ENCODE results near the gene RHBDD2.
"Not testable (repeated sequence)": the region's sequence is repeated elsewhere in the genome, so short reads cannot be mapped to it uniquely, and the experiment has no call there.

Gene RHBDD2

DNA sequence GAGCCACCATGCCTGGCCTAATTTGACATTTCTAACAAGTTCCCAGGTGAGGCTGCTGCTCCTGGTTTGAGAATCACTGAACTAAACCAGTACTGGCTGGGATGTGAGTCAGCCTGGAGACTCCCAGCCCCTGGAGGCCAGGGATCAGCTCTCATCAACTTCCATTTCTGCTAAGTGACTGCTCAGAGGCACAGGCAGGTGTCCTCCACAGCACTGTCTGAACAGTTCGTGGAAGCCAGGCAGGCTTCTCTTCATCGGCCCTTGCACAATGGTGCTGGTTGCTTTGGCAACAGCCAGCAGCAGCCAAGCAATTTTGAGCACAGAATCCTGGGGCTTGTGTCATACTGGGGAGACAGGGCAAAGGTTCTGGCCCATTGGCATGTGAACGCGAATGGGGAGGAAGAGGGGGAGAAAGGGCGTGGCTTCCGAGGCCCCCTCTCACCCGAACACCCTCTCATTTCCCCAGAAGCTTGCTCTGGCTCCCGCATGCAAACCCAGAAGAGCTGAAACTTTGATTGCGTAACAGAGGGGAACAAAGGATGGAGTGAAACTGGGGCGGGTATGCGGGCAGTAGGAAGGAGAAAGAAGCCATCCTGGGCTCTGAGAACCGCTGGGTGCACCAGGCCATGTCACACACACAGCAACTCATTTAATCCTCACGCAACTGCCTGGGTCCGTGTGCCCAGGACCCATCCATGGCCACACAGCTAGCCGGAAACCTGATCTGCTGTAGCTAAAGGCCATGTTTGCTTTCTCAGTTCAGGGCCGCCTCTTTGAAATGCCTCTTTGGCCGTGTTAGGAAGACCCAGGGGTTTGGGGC is 27.2 kb downstream of the RHBDD2 start:
- Histone ChIP-seq H3K9ac (ENCODE audit: low read length) (peak overlapping the region; percentile 63), H3K23ac (ENCODE audit: low read length in 2 of 2) (peak overlapping the region in 1 of 2 experiments; percentile 41), H2AK5ac (ENCODE audit: low read length, severe bottlenecking) (no peak overlapping the region), H3K27ac (ENCODE audit: low read length, poor library complexity, severe bottlenecking) (no peak overlapping the region), H3K36me3 (ENCODE audit: control insufficient read depth in 1 of 2, insufficient read depth in 2 of 2, low read depth in 1 of 2, low read length in 2 of 2) (no peaks in the 10 kb centered on the region), H3K4me2 (ENCODE audit: low read length, poor library complexity, severe bottlenecking) (no peak overlapping the region), H3K4ac (ENCODE audit: low read depth in 1 of 2, low read length in 2 of 2) (no peak overlapping the region), H3K27me3 (ENCODE audit: control insufficient read depth in 1 of 2, insufficient read depth in 1 of 2, low read length in 2 of 2) (no peaks in the 10 kb centered on the region), H2BK5ac (ENCODE audit: low read depth, low read length, poor library complexity, severe bottlenecking) (no peak overlapping the region), H2BK15ac (ENCODE audit: low read depth, poor library complexity, severe bottlenecking) (no peak overlapping the region), H3K4me1 (ENCODE audit: control insufficient read depth, insufficient read depth, low read depth, low read length) (peaks cover 7% of the 10 kb centered on the region), H2AFZ (ENCODE audit: low read depth, low read length) (peak overlapping the region; percentile 18), H2BK12ac (ENCODE audit: low read length in 2 of 2) (peak overlapping the region in 1 of 2 experiments; percentile 24), H3K14ac (ENCODE audit: low read length in 2 of 2) (peak overlapping the region in 1 of 2 experiments; percentile 83), H2BK120ac (ENCODE audit: low read depth, low read length) (no peak overlapping the region), H4K91ac (ENCODE audit: low read length) (no peak overlapping the region), H4K8ac (ENCODE audit: low read length) (peak overlapping the region; percentile 29), H3K18ac (ENCODE audit: low read depth in 1 of 2, low read length in 2 of 2) (peak overlapping the region in 1 of 2 experiments; percentile 1), H3K79me1 (replicated peaks; ENCODE audit: low read length, poor library complexity, severe bottlenecking) (no peaks in the 10 kb centered on the region), H3K4me3 (ENCODE audit: insufficient read depth in 1 of 2, low read depth in 1 of 2, low read length in 2 of 2) (peak overlapping the region in 1 of 2 experiments; percentile 3), H3K9me3 (ENCODE audit: control insufficient read depth, low read length) (no peaks in the 10 kb centered on the region)
- WGBS = 70% methylated on average over 12 of the region's 17 CpGs
- DNase-seq = peak; percentile 84

DNA sequence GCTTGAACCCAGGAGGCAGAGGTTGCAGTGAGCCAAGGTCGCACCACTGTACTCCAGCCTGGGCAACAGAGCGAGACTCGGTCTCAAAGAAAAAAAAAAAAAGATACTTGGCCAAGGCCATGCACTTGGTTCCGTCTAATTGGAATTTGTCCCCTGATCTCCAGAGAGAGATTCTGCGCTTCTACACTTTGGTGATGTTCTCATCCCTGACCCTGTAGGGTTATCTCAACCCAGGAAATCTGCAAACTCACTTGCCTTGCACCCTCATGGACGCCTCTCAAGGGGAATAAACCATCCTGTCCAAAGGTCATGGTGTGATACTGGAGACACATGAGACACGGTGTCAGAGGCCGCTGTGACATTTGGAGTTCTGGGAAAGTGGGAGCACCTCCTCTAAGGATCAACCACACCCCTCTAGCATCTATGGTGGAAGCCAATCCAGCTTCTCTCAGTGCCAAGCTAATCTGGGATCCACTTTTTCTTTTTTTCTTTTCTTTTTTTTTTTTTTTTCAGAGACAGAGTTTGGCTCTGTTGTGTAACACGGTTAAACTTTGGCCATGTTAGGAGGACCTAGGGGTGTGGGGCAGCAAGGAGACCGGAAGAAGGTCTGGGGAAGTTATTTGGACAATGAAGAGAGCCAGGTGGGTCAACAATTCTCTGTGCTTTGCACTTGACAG is 28.3 kb downstream of the RHBDD2 start:
- Histone ChIP-seq H3K18ac (ENCODE audit: low read depth in 1 of 2, low read length in 2 of 2) (no peak overlapping the region), H2BK120ac (ENCODE audit: low read depth, low read length) (no peak overlapping the region), H3K27me3 (ENCODE audit: control insufficient read depth in 1 of 2, insufficient read depth in 1 of 2, low read length in 2 of 2) (no peaks in the 10 kb centered on the region), H3K4me1 (ENCODE audit: control insufficient read depth, insufficient read depth, low read depth, low read length) (peaks cover 7% of the 10 kb centered on the region), H2BK15ac (ENCODE audit: low read depth, poor library complexity, severe bottlenecking) (no peak overlapping the region), H4K91ac (ENCODE audit: low read length) (no peak overlapping the region), H3K4me2 (ENCODE audit: low read length, poor library complexity, severe bottlenecking) (no peak overlapping the region), H3K14ac (ENCODE audit: low read length in 2 of 2) (no peak overlapping the region), H3K4me3 (ENCODE audit: insufficient read depth in 1 of 2, low read depth in 1 of 2, low read length in 2 of 2) (no peak overlapping the region), H4K8ac (ENCODE audit: low read length) (no peak overlapping the region), H2AK5ac (ENCODE audit: low read length, severe bottlenecking) (no peak overlapping the region), H2BK12ac (ENCODE audit: low read length in 2 of 2) (no peak overlapping the region), H2AFZ (ENCODE audit: low read depth, low read length) (no peak overlapping the region), H3K23ac (ENCODE audit: low read length in 2 of 2) (no peak overlapping the region), H3K9ac (ENCODE audit: low read length) (no peak overlapping the region), H3K9me3 (ENCODE audit: control insufficient read depth, low read length) (no peaks in the 10 kb centered on the region), H3K79me1 (replicated peaks; ENCODE audit: low read length, poor library complexity, severe bottlenecking) (no peaks in the 10 kb centered on the region), H3K36me3 (ENCODE audit: control insufficient read depth in 1 of 2, insufficient read depth in 2 of 2, low read depth in 1 of 2, low read length in 2 of 2) (no peaks in the 10 kb centered on the region), H3K4ac (ENCODE audit: low read depth in 1 of 2, low read length in 2 of 2) (no peak overlapping the region), H2BK5ac (ENCODE audit: low read depth, low read length, poor library complexity, severe bottlenecking) (no peak overlapping the region), H3K27ac (ENCODE audit: low read length, poor library complexity, severe bottlenecking) (no peak overlapping the region)
- 95% methylated on average over 8 of the region's 10 CpGs for WGBS
- no peak for DNase-seq

DNA sequence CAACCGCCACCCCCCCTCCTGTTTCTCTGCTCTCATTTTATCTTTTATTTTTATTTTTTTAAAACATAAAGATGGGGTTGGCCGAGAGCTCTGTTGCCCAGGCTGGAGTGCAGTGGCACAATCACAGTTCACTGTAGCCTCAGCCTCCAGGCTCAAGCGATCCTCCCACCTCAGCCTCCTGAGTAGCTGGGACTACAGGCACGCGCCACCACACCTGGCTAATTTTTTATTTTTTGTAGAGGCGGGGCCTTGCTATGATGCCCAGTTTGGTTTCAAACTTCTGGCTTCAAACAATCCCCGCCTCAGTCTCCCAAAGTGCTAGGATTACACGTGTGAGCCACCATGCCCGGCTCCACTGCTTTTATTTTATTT is 28.8 kb downstream of the RHBDD2 start:
- not testable (repeated sequence) for H3K23ac ChIP-seq (ENCODE audit: low read length in 2 of 2); H3K4me3 ChIP-seq (ENCODE audit: insufficient read depth in 1 of 2, low read depth in 1 of 2, low read length in 2 of 2); H3K4me2 ChIP-seq (ENCODE audit: low read length, poor library complexity, severe bottlenecking); H3K27me3 ChIP-seq (ENCODE audit: control insufficient read depth in 1 of 2, insufficient read depth in 1 of 2, low read length in 2 of 2); H2BK120ac ChIP-seq (ENCODE audit: low read depth, low read length); H2BK15ac ChIP-seq (ENCODE audit: low read depth, poor library complexity, severe bottlenecking); H4K8ac ChIP-seq (ENCODE audit: low read length); H2BK12ac ChIP-seq (ENCODE audit: low read length in 2 of 2); H3K27ac ChIP-seq (ENCODE audit: low read length, poor library complexity, severe bottlenecking); H3K14ac ChIP-seq (ENCODE audit: low read length in 2 of 2); H2AK5ac ChIP-seq (ENCODE audit: low read length, severe bottlenecking); H3K18ac ChIP-seq (ENCODE audit: low read depth in 1 of 2, low read length in 2 of 2); H3K79me1 ChIP-seq (replicated peaks; ENCODE audit: low read length, poor library complexity, severe bottlenecking); H3K9me3 ChIP-seq (ENCODE audit: control insufficient read depth, low read length); DNase-seq; H2AFZ ChIP-seq (ENCODE audit: low read depth, low read length); H3K4ac ChIP-seq (ENCODE audit: low read depth in 1 of 2, low read length in 2 of 2); H3K36me3 ChIP-seq (ENCODE audit: control insufficient read depth in 1 of 2, insufficient read depth in 2 of 2, low read depth in 1 of 2, low read length in 2 of 2); H3K9ac ChIP-seq (ENCODE audit: low read length); H2BK5ac ChIP-seq (ENCODE audit: low read depth, low read length, poor library complexity, severe bottlenecking); H4K91ac ChIP-seq (ENCODE audit: low read length); H3K4me1 ChIP-seq (ENCODE audit: control insufficient read depth, insufficient read depth, low read depth, low read length)
- WGBS = 97% methylated on average over 6 of the region's 9 CpGs

DNA sequence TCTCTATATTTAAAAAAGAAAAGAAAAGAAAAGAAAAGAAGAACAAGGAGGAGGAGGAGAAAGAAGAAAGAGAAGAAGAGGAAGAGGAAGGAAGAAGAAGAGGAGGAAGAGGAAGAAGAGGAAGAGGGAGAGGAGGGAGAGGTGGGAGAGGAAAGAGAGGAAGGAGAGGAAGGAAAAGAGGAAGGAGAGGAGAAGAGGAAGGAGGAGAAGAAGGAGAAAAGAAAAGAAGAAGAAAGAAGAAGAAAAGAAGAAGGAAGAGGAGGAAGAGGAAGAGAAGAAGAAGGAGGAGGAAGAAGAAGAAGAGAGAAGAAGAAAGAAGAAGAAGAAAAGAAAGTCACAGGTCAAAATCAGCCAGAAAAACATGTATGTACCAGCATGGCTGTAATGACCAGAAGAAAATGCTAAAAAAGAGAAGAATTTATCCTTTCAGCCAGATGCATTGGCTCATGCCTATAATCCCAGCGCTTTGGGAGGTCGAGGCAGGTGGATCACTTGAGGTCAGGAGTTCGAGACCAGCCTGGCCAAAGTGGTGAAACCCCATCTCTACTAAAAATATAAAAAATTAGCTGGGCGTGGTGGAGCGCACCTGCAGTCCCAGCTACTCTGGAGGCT is 30.8 kb downstream of the RHBDD2 start:
- H3K79me1 ChIP-seq (replicated peaks; ENCODE audit: low read length, poor library complexity, severe bottlenecking) = peaks cover 5% of the 10 kb centered on the region
- H2AFZ ChIP-seq (ENCODE audit: low read depth, low read length) = no peak overlapping the region
- H3K9me3 ChIP-seq (ENCODE audit: control insufficient read depth, low read length) = no peaks in the 10 kb centered on the region
- no peak overlapping the region for H2BK15ac ChIP-seq (ENCODE audit: low read depth, poor library complexity, severe bottlenecking)
- no peak overlapping the region for H3K23ac ChIP-seq (ENCODE audit: low read length in 2 of 2)
- no peak for DNase-seq
- H2BK12ac ChIP-seq (ENCODE audit: low read length in 2 of 2) = no peak overlapping the region
- no peak overlapping the region for H3K4me2 ChIP-seq (ENCODE audit: low read length, poor library complexity, severe bottlenecking)
- H3K9ac ChIP-seq (ENCODE audit: low read length) = no peak overlapping the region
- H4K8ac ChIP-seq (ENCODE audit: low read length) = no peak overlapping the region
- H3K27me3 ChIP-seq (ENCODE audit: control insufficient read depth in 1 of 2, insufficient read depth in 1 of 2, low read length in 2 of 2) = no peaks in the 10 kb centered on the region
- H3K4ac ChIP-seq (ENCODE audit: low read depth in 1 of 2, low read length in 2 of 2) = no peak overlapping the region
- no peak overlapping the region for H3K27ac ChIP-seq (ENCODE audit: low read length, poor library complexity, severe bottlenecking)
- no peaks in the 10 kb centered on the region for H3K36me3 ChIP-seq (ENCODE audit: control insufficient read depth in 1 of 2, insufficient read depth in 2 of 2, low read depth in 1 of 2, low read length in 2 of 2)
- H3K18ac ChIP-seq (ENCODE audit: low read depth in 1 of 2, low read length in 2 of 2) = no peak overlapping the region
- H3K4me1 ChIP-seq (ENCODE audit: control insufficient read depth, insufficient read depth, low read depth, low read length) = peaks cover 13% of the 10 kb centered on the region
- no peak overlapping the region for H3K14ac ChIP-seq (ENCODE audit: low read length in 2 of 2)
- no peak overlapping the region for H4K91ac ChIP-seq (ENCODE audit: low read length)
- no peak overlapping the region for H2BK5ac ChIP-seq (ENCODE audit: low read depth, low read length, poor library complexity, severe bottlenecking)
- H3K4me3 ChIP-seq (ENCODE audit: insufficient read depth in 1 of 2, low read depth in 1 of 2, low read length in 2 of 2) = no peak overlapping the region
- H2BK120ac ChIP-seq (ENCODE audit: low read depth, low read length) = no peak overlapping the region
- no peak overlapping the region for H2AK5ac ChIP-seq (ENCODE audit: low read length, severe bottlenecking)
- WGBS = 86% methylated on average over 5 of the region's 5 CpGs
